ENCODE data around the gene SHISAL2B.

Gene SHISAL2B

DNA sequence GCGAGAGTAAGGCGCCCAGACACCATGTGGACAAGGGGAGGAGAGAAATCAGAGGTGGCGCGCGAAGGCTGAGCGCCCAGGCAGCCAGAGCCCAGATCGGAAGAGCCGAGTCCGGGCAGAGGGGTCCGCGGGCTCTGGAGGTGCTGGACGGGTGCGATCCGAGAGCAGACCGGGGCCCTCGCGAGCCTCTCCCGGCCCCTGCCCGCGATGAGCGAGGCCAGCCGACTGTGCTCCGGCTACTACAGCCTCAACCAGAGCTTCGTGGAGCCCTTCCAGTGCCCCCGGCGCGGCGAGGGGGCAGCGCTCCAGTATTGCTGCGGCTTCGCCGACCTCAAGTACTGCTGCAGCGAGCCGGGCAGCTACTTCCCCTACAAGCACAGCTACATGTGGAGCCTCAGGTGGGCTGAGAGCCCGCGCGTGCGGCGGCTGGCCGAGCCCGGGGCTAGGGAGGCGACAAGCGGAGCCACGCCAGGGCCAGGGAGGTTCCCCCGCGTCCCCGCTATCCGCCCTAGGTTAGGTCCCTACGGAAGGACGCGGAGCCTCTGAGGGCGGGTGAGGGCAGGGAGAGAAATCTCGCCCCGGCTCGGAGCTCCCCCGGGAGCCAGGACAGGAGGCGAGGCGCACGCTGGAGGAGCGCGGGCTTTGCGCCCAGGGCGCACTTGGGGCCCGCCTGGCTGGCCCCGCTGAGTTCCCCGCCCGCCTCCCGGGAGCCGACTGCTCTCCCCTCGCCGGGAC is at the start of gene SHISAL2B:
SHISAL2B (plus strand) TSS at position 87 of the 735 bp plus-strand sequence; CDS start at position 208, 121 bp downstream.
- peak within 1 kb of the TSS; percentile 39 for H3K4me3 ChIP-seq (ENCODE audit: low read depth, low read length)

DNA sequence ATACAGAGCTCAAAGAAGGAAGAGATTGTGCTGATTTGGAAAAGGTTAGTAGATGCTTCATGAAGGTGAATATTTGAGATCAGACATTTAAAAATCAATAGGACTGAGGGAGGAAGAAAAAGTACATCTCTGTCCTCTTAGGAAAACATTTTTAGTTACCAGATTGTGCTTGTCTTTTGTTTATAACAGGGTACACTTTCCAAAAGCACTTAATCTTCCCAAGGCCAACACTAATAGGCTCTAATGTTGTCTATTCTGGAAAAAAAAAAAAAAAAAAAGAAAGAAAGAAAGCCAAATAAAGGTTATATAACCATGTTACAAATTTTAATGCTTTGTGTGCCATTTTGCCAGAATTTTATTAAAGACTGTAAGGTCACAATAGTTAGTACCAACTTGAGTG is 45.5 kb upstream of the SHISAL2B start:
- TF ChIP-seq, protein P1, sequence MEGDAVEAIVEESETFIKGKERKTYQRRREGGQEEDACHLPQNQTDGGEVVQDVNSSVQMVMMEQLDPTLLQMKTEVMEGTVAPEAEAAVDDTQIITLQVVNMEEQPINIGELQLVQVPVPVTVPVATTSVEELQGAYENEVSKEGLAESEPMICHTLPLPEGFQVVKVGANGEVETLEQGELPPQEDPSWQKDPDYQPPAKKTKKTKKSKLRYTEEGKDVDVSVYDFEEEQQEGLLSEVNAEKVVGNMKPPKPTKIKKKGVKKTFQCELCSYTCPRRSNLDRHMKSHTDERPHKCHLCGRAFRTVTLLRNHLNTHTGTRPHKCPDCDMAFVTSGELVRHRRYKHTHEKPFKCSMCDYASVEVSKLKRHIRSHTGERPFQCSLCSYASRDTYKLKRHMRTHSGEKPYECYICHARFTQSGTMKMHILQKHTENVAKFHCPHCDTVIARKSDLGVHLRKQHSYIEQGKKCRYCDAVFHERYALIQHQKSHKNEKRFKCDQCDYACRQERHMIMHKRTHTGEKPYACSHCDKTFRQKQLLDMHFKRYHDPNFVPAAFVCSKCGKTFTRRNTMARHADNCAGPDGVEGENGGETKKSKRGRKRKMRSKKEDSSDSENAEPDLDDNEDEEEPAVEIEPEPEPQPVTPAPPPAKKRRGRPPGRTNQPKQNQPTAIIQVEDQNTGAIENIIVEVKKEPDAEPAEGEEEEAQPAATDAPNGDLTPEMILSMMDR (IDR thresholded peaks at IDR 0.05; ENCODE audit: low read depth, low read length) = no peak
- H3K4me3 ChIP-seq (ENCODE audit: low read depth, low read length) = no peak overlapping the region

More for the DNA sequence above, at the start of gene SHISAL2B:
- TF ChIP-seq, protein P1 (IDR thresholded peaks at IDR 0.05; ENCODE audit: low read depth, low read length) = no peak

DNA sequence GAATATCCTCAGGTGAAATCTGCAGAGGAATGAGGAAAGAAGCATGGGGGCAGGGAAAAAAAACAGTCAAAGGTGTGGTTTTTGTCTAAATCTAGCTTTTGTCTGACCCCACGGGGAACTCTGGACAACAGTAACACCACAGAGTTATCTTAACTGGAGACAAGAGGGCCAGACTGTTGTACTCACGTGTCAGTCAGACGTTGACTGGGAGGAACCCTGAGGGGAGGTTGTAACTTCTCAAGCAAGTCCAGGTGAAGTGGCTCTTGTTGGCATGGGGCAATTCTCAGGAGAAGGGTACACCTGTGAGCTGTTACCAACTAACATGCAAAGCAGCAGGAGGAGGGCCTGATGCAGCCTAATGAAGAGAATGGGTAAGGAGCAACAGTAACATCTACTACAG is 44.1 kb upstream of the SHISAL2B start:
- H3K4me3 ChIP-seq (ENCODE audit: low read depth, low read length) = no peak overlapping the region
- TF ChIP-seq, protein P1 (IDR thresholded peaks at IDR 0.05; ENCODE audit: low read depth, low read length) = no peak

DNA sequence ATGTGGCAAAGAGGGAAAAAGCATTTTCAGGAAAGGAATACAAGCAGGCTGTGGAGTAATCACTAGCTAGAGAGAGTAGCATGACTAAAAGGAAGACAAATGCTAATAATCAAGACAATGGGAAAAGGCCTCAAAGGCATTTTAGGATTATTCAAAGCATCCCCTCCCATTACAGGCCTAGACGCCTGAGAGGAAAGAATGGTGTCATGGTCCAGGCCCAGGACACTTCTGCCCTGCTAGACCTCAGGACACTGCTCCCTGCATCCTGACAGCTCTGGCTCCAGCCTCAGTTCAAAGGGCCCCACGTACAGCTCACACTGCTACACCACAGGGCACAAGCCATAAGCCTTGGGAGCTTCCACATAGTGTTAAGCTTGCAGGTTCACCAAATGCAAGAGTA is 40.8 kb upstream of the SHISAL2B start:
- TF ChIP-seq, protein P1 (IDR thresholded peaks at IDR 0.05; ENCODE audit: low read depth, low read length) = no peak
- no peak overlapping the region for H3K4me3 ChIP-seq (ENCODE audit: low read depth, low read length)

DNA sequence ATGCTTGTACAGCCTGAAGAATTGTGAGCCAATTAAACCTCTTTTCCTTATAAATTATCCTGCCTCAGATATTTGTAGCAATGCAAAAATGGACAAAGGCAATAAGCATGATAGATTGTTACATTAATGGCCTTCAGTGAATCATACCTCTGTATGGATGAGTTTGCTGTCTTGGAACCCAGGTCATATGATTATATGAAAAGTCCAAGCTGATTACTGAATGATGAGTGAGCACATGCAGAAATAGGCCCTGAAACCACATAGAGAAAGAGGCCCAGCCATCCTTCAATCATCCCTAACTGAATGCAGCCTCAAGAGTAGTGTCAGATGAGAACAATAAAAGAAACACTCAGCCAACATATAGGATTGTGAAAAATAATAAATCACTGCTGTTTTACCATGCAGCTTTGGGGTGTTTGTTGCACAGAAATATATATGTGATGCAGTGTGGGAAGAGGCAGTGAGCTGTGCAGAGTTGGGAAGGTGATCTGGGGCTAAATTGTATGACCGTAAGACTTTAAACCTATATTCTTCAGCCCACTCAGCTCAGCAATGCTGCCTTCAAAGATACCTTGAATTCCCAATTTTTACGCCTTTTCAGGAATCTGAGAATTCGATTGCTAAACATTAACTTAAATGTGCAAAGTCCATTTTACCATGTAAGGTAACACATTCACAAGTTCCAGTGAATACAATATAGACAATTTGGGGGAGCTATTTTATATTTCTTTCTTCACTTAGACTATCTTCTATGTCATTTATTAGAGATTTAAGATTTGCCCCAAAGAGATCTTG is 36.3 kb upstream of the SHISAL2B start:
- TF ChIP-seq, protein P1 (IDR thresholded peaks at IDR 0.05; ENCODE audit: low read depth, low read length) = no peak
- no peak overlapping the region for H3K4me3 ChIP-seq (ENCODE audit: low read depth, low read length)

DNA sequence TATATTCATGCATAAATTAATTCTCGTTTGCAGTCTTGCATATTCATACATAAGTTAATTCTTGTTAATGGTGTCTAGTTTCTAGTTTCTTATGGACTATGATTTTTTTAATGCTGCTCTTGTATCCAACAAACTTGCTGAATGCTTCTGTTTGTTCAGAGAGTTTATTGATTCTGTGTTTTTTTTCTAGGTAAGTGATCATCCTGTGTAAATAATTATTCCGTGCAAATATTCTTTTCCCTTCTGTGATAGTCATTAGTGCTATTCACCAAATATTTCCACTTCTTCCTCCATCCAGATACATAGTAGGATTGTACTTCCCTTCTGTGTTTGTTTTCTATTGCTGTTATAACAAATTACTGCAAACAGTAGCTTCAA is 35.8 kb upstream of the SHISAL2B start:
- H3K4me3 ChIP-seq (ENCODE audit: low read depth, low read length) = no peak overlapping the region
- TF ChIP-seq, protein P1 (IDR thresholded peaks at IDR 0.05; ENCODE audit: low read depth, low read length) = no peak

DNA sequence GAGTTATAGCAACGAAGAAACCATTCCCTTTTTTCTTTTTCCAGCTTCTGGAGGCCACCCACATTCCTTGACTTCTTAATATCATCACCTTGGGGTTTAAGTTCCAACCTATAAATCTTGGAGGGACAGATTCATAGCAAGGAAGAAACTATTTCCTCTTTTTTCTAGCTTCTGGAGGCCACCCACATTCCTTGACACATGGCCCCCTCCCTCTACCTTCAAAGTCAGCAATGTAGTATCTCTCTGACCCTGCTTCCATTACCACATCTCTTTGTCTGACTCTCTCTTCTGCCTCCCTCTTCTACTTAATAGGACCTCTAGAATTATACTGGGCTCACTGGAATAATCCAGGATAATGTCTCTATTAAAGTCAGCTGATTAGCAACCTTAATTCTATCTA is 34.7 kb upstream of the SHISAL2B start:
- H3K4me3 ChIP-seq (ENCODE audit: low read depth, low read length) = no peak overlapping the region

More for the DNA sequence above, 34.7 kb upstream of the SHISAL2B start:
- TF ChIP-seq, protein P1 (IDR thresholded peaks at IDR 0.05; ENCODE audit: low read depth, low read length) = no peak
